IMR-90 (cell line): ENCODE results near the gene CXADR. TPM values are rescaled to one million over a fixed set of nuclear protein-coding genes. Genes with fewer than 3 reads are reported as not detected.

ENCODE experiments used
- ATAC-seq: fragments of 200-7000 bp; cut with Tn5 transposase; 2 replicates; pipeline ENCODE4 v1.9.1; 2020; ENCODE audit warnings: low read depth, mild to moderate bottlenecking, moderate library complexity
- BruUV-seq: library from RNA; stranded (reverse); fragments of 400-500 nt; replicated peaks from 2 replicates; lab custom pipeline; 2021; lab: Mats Ljungman, UMichigan
- CTCF ChIA-PET: fragments of 300-600 bp; formaldehyde crosslinking; extraction: SDS; loops from one replicate; lab custom pipeline; 2021; ENCODE audit warnings: antibody characterized with exemption; lab: Yijun Ruan, JAX
- POLR2A ChIA-PET: fragments of 300-600 bp; sonication (Branson Sonifier 250); formaldehyde crosslinking; loops from one replicate; lab custom pipeline; 2022; ENCODE audit warnings: antibody characterized with exemption; ENCODE audit not compliant: unreplicated experiment; lab: Charles Lee
- DNase-seq: peaks from one replicate; pipeline ENCODE4 v3.0.0; 2013
- H2AFZ ChIP-seq: replicated peaks from 2 replicates; pipeline ENCODE3; 2013; ENCODE audit warnings: low read length, mild to moderate bottlenecking; ENCODE audit not compliant: poor library complexity
- H2AK5ac ChIP-seq: 2 replicates; pipeline ENCODE4 v1.6.1; 2013; ENCODE audit warnings: low read depth, low read length, inconsistent platforms
- H2AK9ac ChIP-seq: replicated peaks from 2 replicates; pipeline ENCODE3; 2013; ENCODE audit warnings: mild to moderate bottlenecking, low read depth, low read length, moderate library complexity; ENCODE audit not compliant: poor library complexity
- H2BK120ac ChIP-seq: 2 replicates; pipeline ENCODE4 v1.6.1; 2013; ENCODE audit warnings: low read depth, low read length, inconsistent platforms
- H2BK15ac ChIP-seq: 3 replicates; pipeline ENCODE4 v1.6.1; 2013; ENCODE audit warnings: low read depth, low read length, inconsistent platforms
- H2BK20ac ChIP-seq: 2 replicates; pipeline ENCODE4 v1.6.1; 2013; ENCODE audit warnings: low read depth, mild to moderate bottlenecking, inconsistent platforms, low read length, moderate library complexity
- H2BK5ac ChIP-seq: 2 replicates; pipeline ENCODE4 v1.6.1; 2013; ENCODE audit warnings: mild to moderate bottlenecking, low read depth, low read length, inconsistent platforms; ENCODE audit not compliant: poor library complexity, severe bottlenecking
- H3K14ac ChIP-seq: replicated peaks from 2 replicates; pipeline ENCODE4 v1.6.1; 2013; ENCODE audit warnings: low read depth, low read length, inconsistent platforms
- H3K18ac ChIP-seq: 2 replicates; pipeline ENCODE4 v1.6.1; 2013; ENCODE audit warnings: low read depth, low read length, control low read depth
- H3K23ac ChIP-seq: 2 replicates; pipeline ENCODE4 v1.6.1; 2013; ENCODE audit warnings: low read depth, low read length, inconsistent platforms
- H3K27ac ChIP-seq: 2 replicates; pipeline ENCODE4 v1.5.1; 2013; ENCODE audit warnings: mild to moderate bottlenecking, control low read depth, low read length; ENCODE audit not compliant: insufficient read depth
- H3K27me3 ChIP-seq: 2 replicates; pipeline ENCODE4 v1.6.1; 2013; ENCODE audit warnings: low read length; ENCODE audit not compliant: control insufficient read depth, insufficient read depth
- H3K36me3 ChIP-seq: 2 replicates; pipeline ENCODE4 v1.6.1; 2013; ENCODE audit warnings: low read length, mixed read lengths; ENCODE audit not compliant: control insufficient read depth, insufficient read depth
- H3K4ac ChIP-seq: 2 replicates; pipeline ENCODE4 v1.6.1; 2013; ENCODE audit warnings: low read depth, low read length, inconsistent platforms
- H3K4me1 ChIP-seq: 2 replicates; pipeline ENCODE4 v1.6.1; 2013; ENCODE audit warnings: low read length, mixed read lengths; ENCODE audit not compliant: control insufficient read depth, insufficient read depth
- H3K4me2 ChIP-seq: 2 replicates; pipeline ENCODE4 v1.6.1; 2013; ENCODE audit warnings: low read depth, mild to moderate bottlenecking, control low read depth, low read length, moderate library complexity
- H3K4me3 ChIP-seq: 2 replicates; pipeline ENCODE4 v1.5.1; 2013; ENCODE audit warnings: low read depth, mild to moderate bottlenecking, control low read depth, low read length, moderate library complexity; ENCODE audit not compliant: insufficient read depth
- H3K56ac ChIP-seq: 2 replicates; pipeline ENCODE4 v1.6.1; 2013; ENCODE audit warnings: low read length, inconsistent platforms; ENCODE audit not compliant: insufficient read depth; ENCODE audit errors: extremely low read depth
- H3K79me1 ChIP-seq, 2 experiments: 2 replicates each; pipeline ENCODE4 v1.6.1; 2013; ENCODE audit warnings: low read length in 2 of 2, inconsistent platforms in 1 of 2, low read depth in 1 of 2
- H3K9ac ChIP-seq: 2 replicates; pipeline ENCODE4 v1.6.1; 2013; ENCODE audit warnings: low read depth, low read length, control low read depth
- H3K9me1 ChIP-seq: 2 replicates; pipeline ENCODE4 v1.6.1; 2013; ENCODE audit warnings: low read length, inconsistent platforms; ENCODE audit not compliant: insufficient read depth
- H3K9me3 ChIP-seq: 2 replicates; pipeline ENCODE4 v1.6.1; 2013; ENCODE audit warnings: low read length; ENCODE audit not compliant: control insufficient read depth, insufficient read depth
- H4K20me1 ChIP-seq: 2 replicates; pipeline ENCODE4 v1.6.1; 2013; ENCODE audit warnings: low read length, inconsistent platforms; ENCODE audit not compliant: insufficient read depth
- H4K5ac ChIP-seq: 2 replicates; pipeline ENCODE4 v1.6.1; 2013; ENCODE audit warnings: mild to moderate bottlenecking, low read depth, low read length, control low read depth
- H4K8ac ChIP-seq, 2 experiments: 2 replicates each; pipeline ENCODE4 v1.6.1; 2013; ENCODE audit warnings: low read depth in 2 of 2, low read length in 2 of 2, control low read depth in 1 of 2, inconsistent platforms in 1 of 2
- H4K91ac ChIP-seq: 2 replicates; pipeline ENCODE4 v1.6.1; 2013; ENCODE audit warnings: low read depth, low read length, inconsistent platforms; ENCODE audit not compliant: insufficient read depth
- BHLHE40 ChIP-seq: fragments of 150-350 bp; IDR thresholded peaks from 2 replicates; pipeline ENCODE4 v1.6.1; 2016; ENCODE audit warnings: mild to moderate bottlenecking, low read depth, low read length
- CEBPB ChIP-seq: IDR thresholded peaks from 2 replicates; pipeline ENCODE4 v1.6.1; 2012; ENCODE audit warnings: low read depth, low read length, improper control_type of control experiment
- CHD1 ChIP-seq: IDR thresholded peaks from 2 replicates; pipeline ENCODE4 v1.6.1; 2012; ENCODE audit warnings: low read depth, low read length, improper control_type of control experiment
- CTCF ChIP-seq: conservative IDR thresholded peaks from 2 replicates; pipeline ENCODE4 v1.5.1; 2012; ENCODE audit warnings: mild to moderate bottlenecking, low read depth, low read length, improper control_type of control experiment
- FOS ChIP-seq: fragments of 150-350 bp; IDR thresholded peaks from 2 replicates; pipeline ENCODE4 v1.6.1; 2016; ENCODE audit warnings: low read depth, low read length
- MAFK ChIP-seq: IDR thresholded peaks from 2 replicates; pipeline ENCODE4 v1.6.1; 2012; ENCODE audit warnings: low read depth, low read length, improper control_type of control experiment
- MAZ ChIP-seq: IDR thresholded peaks from 2 replicates; pipeline ENCODE4 v1.6.1; 2012; ENCODE audit warnings: low read depth, mild to moderate bottlenecking, low read length, improper control_type of control experiment, moderate library complexity, borderline replicate concordance
- MXI1 ChIP-seq: IDR thresholded peaks from 2 replicates; pipeline ENCODE4 v1.6.1; 2012; ENCODE audit warnings: low read depth, mild to moderate bottlenecking, low read length, moderate library complexity, borderline replicate concordance
- NFE2L2 ChIP-seq: fragments of 150-350 bp; IDR thresholded peaks from 2 replicates; pipeline ENCODE4 v1.6.1; 2016; ENCODE audit warnings: low read depth, mild to moderate bottlenecking, low read length
- POLR2A ChIP-seq: IDR thresholded peaks from 2 replicates; pipeline ENCODE4 v1.6.1; 2012; ENCODE audit warnings: mild to moderate bottlenecking, low read depth, low read length
- RAD21 ChIP-seq: IDR thresholded peaks from 2 replicates; pipeline ENCODE4 v1.6.1; 2012; ENCODE audit warnings: low read length, improper control_type of control experiment
- RCOR1 ChIP-seq: IDR thresholded peaks from 2 replicates; pipeline ENCODE4 v1.6.1; 2012; ENCODE audit warnings: mild to moderate bottlenecking, low read length, improper control_type of control experiment; ENCODE audit not compliant: insufficient replicate concordance
- RFX5 ChIP-seq: IDR thresholded peaks from 2 replicates; pipeline ENCODE4 v1.8.0; 2012; ENCODE audit warnings: low read depth, mild to moderate bottlenecking, low read length, moderate library complexity
- SMC3 ChIP-seq: fragments of 150-350 bp; IDR thresholded peaks from 2 replicates; pipeline ENCODE4 v1.6.1; 2016; ENCODE audit warnings: low read depth, mild to moderate bottlenecking, antibody characterized with exemption, low read length, moderate library complexity
- WGBS, 2 experiments: methylation state at CpG; one replicate each; pipeline versions ENCODE4 v1.1.5 to v1.1.7; 2013; ENCODE audit warnings: missing lambda C conversion rate in 2 of 2; ENCODE audit not compliant: insufficient read length in 1 of 2; ENCODE audit errors: extremely low coverage in 2 of 2; 5-methylcytosine and 5-hydroxymethylcytosine counted together
- dilution Hi-C: fragments of 300-500 bp; cut with HindIII; formaldehyde crosslinking; loops from one replicate; pipeline ENCODE4 v1.14.3; 2018; ENCODE audit warnings: low sequenced_read_pairs; ENCODE audit not compliant: unreplicated experiment
- in situ Hi-C: fragments of 300-500 bp; cut with MboI; formaldehyde crosslinking; loops from 3 replicates; pipeline ENCODE4 v1.14.3; 2019; ENCODE audit warnings: low sequenced_read_pairs, inconsistent platforms, mixed read lengths
- intact Hi-C: fragments of 100-400 bp; cut with micrococcal nuclease; formaldehyde crosslinking; loops from 2 replicates; pipeline ENCODE4 v1.10.0; 2022
- polyA plus RNA-seq, 3 experiments: library from polyadenylated mRNA; depleted of rRNA; stranded (reverse); fragments of >200 nt; gene quantifications; 2 replicates each; pipeline ENCODE4 v1.2.3, GENCODE V29; 2012; ENCODE audit warnings: low replicate concordance in 1 of 3
- total RNA-seq: library from RNA; depleted of rRNA; stranded (reverse); fragments of >200 nt; gene quantifications from 2 replicates; pipeline ENCODE4 v1.2.3, GENCODE V29; 2012
- TF ChIP-seq, protein P1 (sequence below): fragments of 150-350 bp; IDR thresholded peaks from 2 replicates; pipeline ENCODE4 v1.6.1; 2016; ENCODE audit warnings: low read depth, mild to moderate bottlenecking, low read length, moderate library complexity, borderline replicate concordance
- TF ChIP-seq, protein P2 (sequence below): fragments of 150-350 bp; IDR thresholded peaks from 2 replicates; pipeline ENCODE4 v1.6.1; 2017; ENCODE audit warnings: mild to moderate bottlenecking, antibody characterized with exemption, low read length, low read depth

CXADR gene
- total and polyA plus RNA-seq, 2 of the 4 experiments (the other 2 are of a cell fraction): 0.21 to 1.1 TPM

DNA sequence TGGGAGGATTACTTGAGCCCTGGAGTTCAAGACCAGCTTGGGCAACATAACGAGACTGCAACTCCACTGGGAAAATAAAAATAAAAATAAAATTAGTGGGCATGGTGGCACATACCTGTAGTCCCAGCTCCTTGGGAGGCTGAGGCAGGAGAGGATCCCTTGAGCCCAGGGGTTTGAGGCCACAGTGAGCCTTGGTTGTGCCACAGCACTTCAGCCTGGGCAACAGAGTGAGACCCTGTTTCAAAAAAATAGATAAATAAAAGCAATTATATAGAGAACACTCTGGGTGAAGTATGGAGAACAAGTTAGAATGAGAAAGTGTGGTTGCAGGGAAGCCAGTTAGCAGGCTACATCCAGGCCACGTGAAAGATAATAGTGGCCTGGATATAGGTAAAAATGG, 25.7 kb downstream of the CXADR start:
- no TSS peak for BruUV-seq
- Histone ChIP-seq H4K8ac (no peak overlapping the region), H3K79me1 (no peaks in the 10 kb centered on the region), H3K4me1 (no peaks in the 10 kb centered on the region), H2BK5ac (no peak overlapping the region), H3K4me2 (no peak overlapping the region), H3K27me3 (peaks cover 8% of the 10 kb centered on the region), H3K18ac (no peak overlapping the region), H2BK120ac (no peak overlapping the region), H3K23ac (no peak overlapping the region), H2AK9ac (no peak overlapping the region), H4K91ac (no peak overlapping the region), H3K9me3 (no peaks in the 10 kb centered on the region), H3K4me3 (no peak overlapping the region), H3K27ac (no peak overlapping the region), H3K4ac (no peak overlapping the region), H3K36me3 (no peaks in the 10 kb centered on the region), H3K9me1 (no peaks in the 10 kb centered on the region), H4K5ac (no peak overlapping the region), H3K56ac (no peak overlapping the region), H2AFZ (no peak overlapping the region), H3K9ac (no peak overlapping the region), H3K14ac (no peak overlapping the region), H4K20me1 (no peaks in the 10 kb centered on the region), H2AK5ac (no peak overlapping the region), H2BK15ac (no peak overlapping the region), H2BK20ac (no peak overlapping the region)
- no peak for DNase-seq
- dilution Hi-C loops: no loop called here
- ChIA-PET POLR2A (interaction anchor here (0.6 kb wide), 1 partner anchor 12 kb away, joined by 4 read pairs; no protein-coding TSS in a partner anchor), CTCF (interaction anchor here (1.1 kb wide), 1 partner anchor 11 kb away, joined by 3 read pairs; no protein-coding TSS in a partner anchor)
- no CpG with 5 or more reads among the region's 2 CpGs for WGBS, 2 experiments
- intact Hi-C loops: no loop called here
- TF ChIP-seq POLR2A (no peak), SMC3 (no peak), FOS (no peak), CTCF (no peak), CEBPB (no peak), MAFK (no peak), RAD21 (no peak), BHLHE40 (no peak), NFE2L2 (no peak), MAZ (no peak), MXI1 (no peak), CHD1 (no peak), RFX5 (no peak), RCOR1 (no peak)
- TF ChIP-seq, protein P1, sequence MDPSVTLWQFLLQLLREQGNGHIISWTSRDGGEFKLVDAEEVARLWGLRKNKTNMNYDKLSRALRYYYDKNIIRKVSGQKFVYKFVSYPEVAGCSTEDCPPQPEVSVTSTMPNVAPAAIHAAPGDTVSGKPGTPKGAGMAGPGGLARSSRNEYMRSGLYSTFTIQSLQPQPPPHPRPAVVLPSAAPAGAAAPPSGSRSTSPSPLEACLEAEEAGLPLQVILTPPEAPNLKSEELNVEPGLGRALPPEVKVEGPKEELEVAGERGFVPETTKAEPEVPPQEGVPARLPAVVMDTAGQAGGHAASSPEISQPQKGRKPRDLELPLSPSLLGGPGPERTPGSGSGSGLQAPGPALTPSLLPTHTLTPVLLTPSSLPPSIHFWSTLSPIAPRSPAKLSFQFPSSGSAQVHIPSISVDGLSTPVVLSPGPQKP: no peak
- TF ChIP-seq, protein P2, sequence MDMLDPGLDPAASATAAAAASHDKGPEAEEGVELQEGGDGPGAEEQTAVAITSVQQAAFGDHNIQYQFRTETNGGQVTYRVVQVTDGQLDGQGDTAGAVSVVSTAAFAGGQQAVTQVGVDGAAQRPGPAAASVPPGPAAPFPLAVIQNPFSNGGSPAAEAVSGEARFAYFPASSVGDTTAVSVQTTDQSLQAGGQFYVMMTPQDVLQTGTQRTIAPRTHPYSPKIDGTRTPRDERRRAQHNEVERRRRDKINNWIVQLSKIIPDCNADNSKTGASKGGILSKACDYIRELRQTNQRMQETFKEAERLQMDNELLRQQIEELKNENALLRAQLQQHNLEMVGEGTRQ: no peak
- no peak for ATAC-seq
- in situ Hi-C loops: no loop called here
